H1 (cell line): ENCODE measurements around the gene C2. TPM values are rescaled to one million over a fixed set of nuclear protein-coding genes. Genes with fewer than 3 reads are reported as not detected.

Experiments used
- CTCF ChIA-PET: fragments of 300-600 bp; sonication (Branson Sonifier 250); formaldehyde crosslinking; loops from one replicate; lab custom pipeline; 2021; ENCODE audit not compliant: partially characterized antibody; lab: Charles Lee
- POLR2A ChIA-PET: fragments of 300-600 bp; sonication (Branson Sonifier 250); formaldehyde crosslinking; loops from one replicate; lab custom pipeline; 2021; ENCODE audit warnings: inconsistent platforms; ENCODE audit not compliant: partially characterized antibody; lab: Charles Lee
- DNase-seq, 2 experiments: peaks; one replicate each; pipeline versions ENCODE4 v3.0.0 to v3.0.0-alpha.2; 2010 to 2022; ENCODE audit warnings: low spot score in 2 of 2, low read depth in 1 of 2, mixed read lengths in 1 of 2
- FAIRE-seq: peaks from 2 replicates; lab custom pipeline; 2011; peaks lifted over from hg19 to GRCh38; lab: Jason Lieb, UNC
- H2AFZ ChIP-seq: 2 replicates; pipeline ENCODE4 v1.8.1; 2012; ENCODE audit warnings: low read length, inconsistent platforms
- H2AK5ac ChIP-seq: 2 replicates; pipeline ENCODE4 v1.6.1; 2013; ENCODE audit warnings: low read depth, low read length
- H2BK120ac ChIP-seq: replicated peaks from 2 replicates; pipeline ENCODE3; 2013; ENCODE audit warnings: low read depth, low read length, inconsistent platforms
- H2BK12ac ChIP-seq: 2 replicates; pipeline ENCODE4 v1.6.1; 2013; ENCODE audit warnings: low read depth, low read length
- H2BK15ac ChIP-seq: 2 replicates; pipeline ENCODE4 v1.6.1; 2013; ENCODE audit warnings: low read length
- H2BK20ac ChIP-seq: 2 replicates; pipeline ENCODE4 v1.6.1; 2013; ENCODE audit warnings: low read length
- H2BK5ac ChIP-seq: 2 replicates; pipeline ENCODE4 v1.6.1; 2013; ENCODE audit warnings: low read depth, low read length
- H3K14ac ChIP-seq: 2 replicates; pipeline ENCODE4 v1.6.1; 2013; ENCODE audit warnings: inconsistent platforms; ENCODE audit not compliant: insufficient read length
- H3K18ac ChIP-seq: 2 replicates; pipeline ENCODE4 v1.6.1; 2013; ENCODE audit warnings: low read length; ENCODE audit errors: extremely low read depth
- H3K23ac ChIP-seq: 2 replicates; pipeline ENCODE4 v1.6.1; 2013; ENCODE audit warnings: inconsistent platforms; ENCODE audit not compliant: insufficient read length
- H3K23me2 ChIP-seq: 2 replicates; pipeline ENCODE4 v1.6.1; 2013; ENCODE audit warnings: low read depth, low read length
- H3K27ac ChIP-seq: 2 replicates; pipeline ENCODE4 v1.6.1; 2011; ENCODE audit warnings: low read depth, low read length, inconsistent platforms
- H3K27me3 ChIP-seq, 4 experiments: replicated peaks in 1 of 4; 1 replicate in 1 of 4; 2 replicates in 3 of 4; pipeline versions ENCODE4 v1.6.1 to v1.8.1; 2011 to 2013; ENCODE audit warnings: low read length in 3 of 4, mild to moderate bottlenecking in 3 of 4, inconsistent platforms in 2 of 4, mixed read lengths in 2 of 4, moderate library complexity in 1 of 4; ENCODE audit not compliant: control insufficient read depth in 3 of 4, insufficient read depth in 3 of 4; ENCODE audit errors: extremely low read depth in 1 of 4
- H3K36me3 ChIP-seq, 4 experiments: 2 replicates each; pipeline versions ENCODE4 v1.6.1 to v1.8.1; 2011 to 2013; ENCODE audit warnings: mild to moderate bottlenecking in 4 of 4, low read length in 3 of 4, moderate library complexity in 2 of 4, control low read depth in 1 of 4, inconsistent platforms in 1 of 4; ENCODE audit not compliant: insufficient read depth in 4 of 4, control insufficient read depth in 2 of 4
- H3K4ac ChIP-seq: replicated peaks from 2 replicates; pipeline ENCODE3; 2013; ENCODE audit warnings: low read length, low read depth, mixed read lengths, inconsistent platforms; ENCODE audit not compliant: insufficient read length
- H3K4me1 ChIP-seq, 4 experiments: replicated peaks in 1 of 4; 1 replicate in 1 of 4; 2 replicates in 3 of 4; pipeline versions ENCODE4 v1.6.1 to v1.8.1; 2011 to 2013; ENCODE audit warnings: low read length in 3 of 4, inconsistent platforms in 2 of 4, mixed read lengths in 1 of 4; ENCODE audit not compliant: insufficient read depth in 4 of 4, control insufficient read depth in 3 of 4
- H3K4me2 ChIP-seq, 2 experiments: 2 replicates each; pipeline versions ENCODE4 v1.6.1 to v1.8.1; 2011 to 2013; ENCODE audit warnings: low read depth in 2 of 2, low read length in 2 of 2, control low read depth in 1 of 2, inconsistent platforms in 1 of 2, mild to moderate bottlenecking in 1 of 2; ENCODE audit not compliant: insufficient read depth in 1 of 2
- H3K4me3 ChIP-seq, 4 experiments: fragments of 200-600, 300-600 bp in 1 of 4; sonication (generic), shearing (Covaris generic), sonication (Bioruptor Twin) in 1 of 4; 2 replicates each; pipeline versions ENCODE4 v1.5.1 to v1.8.1; 2011 to 2016; ENCODE audit warnings: low read length in 4 of 4, low read depth in 3 of 4, control low read depth in 2 of 4, inconsistent platforms in 2 of 4, mild to moderate bottlenecking in 2 of 4, mixed read lengths in 1 of 4, moderate library complexity in 1 of 4; ENCODE audit not compliant: insufficient read depth in 2 of 4; ENCODE audit errors: extremely low read depth in 1 of 4
- H3K56ac ChIP-seq: replicated peaks from 2 replicates; pipeline ENCODE3; 2013; ENCODE audit warnings: low read depth, mild to moderate bottlenecking, mixed read lengths, low read length, inconsistent platforms; ENCODE audit not compliant: insufficient read length
- H3K79me1 ChIP-seq: 2 replicates; pipeline ENCODE4 v1.6.1; 2013; ENCODE audit warnings: low read depth, low read length, control low read depth
- H3K79me2 ChIP-seq, 2 experiments: 2 replicates each; pipeline versions ENCODE4 v1.6.1 to v1.8.1; 2012 to 2013; ENCODE audit warnings: low read length in 2 of 2, mild to moderate bottlenecking in 2 of 2, inconsistent platforms in 1 of 2; ENCODE audit not compliant: insufficient read depth in 2 of 2, control insufficient read depth in 1 of 2
- H3K9ac ChIP-seq, 4 experiments: replicated peaks in 1 of 4; 1 replicate in 1 of 4; 2 replicates in 3 of 4; pipeline versions ENCODE4 v1.6.1 to v1.8.1; 2011 to 2013; ENCODE audit warnings: low read depth in 3 of 4, low read length in 3 of 4, control low read depth in 2 of 4, mild to moderate bottlenecking in 2 of 4, moderate library complexity in 2 of 4, inconsistent platforms in 1 of 4; ENCODE audit errors: extremely low read depth in 1 of 4
- H3K9me3 ChIP-seq, 2 experiments: 2 replicates each; pipeline versions ENCODE4 v1.6.1 to v1.8.1; 2012 to 2013; ENCODE audit warnings: mild to moderate bottlenecking in 2 of 2, moderate library complexity in 2 of 2, control low read depth in 1 of 2, inconsistent platforms in 1 of 2, low read depth in 1 of 2, low read length in 1 of 2, mixed read lengths in 1 of 2; ENCODE audit not compliant: insufficient read depth in 2 of 2
- H4K20me1 ChIP-seq, 2 experiments: replicated peaks in 1 of 2; 2 replicates each; pipeline versions ENCODE3 to v1.8.1; 2011 to 2013; ENCODE audit warnings: inconsistent platforms in 2 of 2, low read length in 2 of 2, mild to moderate bottlenecking in 1 of 2; ENCODE audit not compliant: insufficient read depth in 2 of 2, control insufficient read depth in 1 of 2
- H4K5ac ChIP-seq: 2 replicates; pipeline ENCODE4 v1.6.1; 2013; ENCODE audit warnings: low read length, low read depth, mixed read lengths, inconsistent platforms; ENCODE audit not compliant: insufficient read length
- H4K8ac ChIP-seq: 2 replicates; pipeline ENCODE4 v1.8.0; 2013; ENCODE audit warnings: mild to moderate bottlenecking, moderate library complexity, low read length, inconsistent platforms; ENCODE audit not compliant: insufficient read depth; ENCODE audit errors: extremely low read depth
- H4K91ac ChIP-seq: replicated peaks from 2 replicates; pipeline ENCODE3; 2013; ENCODE audit warnings: low read length, mixed read lengths, inconsistent platforms; ENCODE audit not compliant: insufficient read length
- BCL11A ChIP-seq, 2 experiments: IDR thresholded peaks; one replicate each; pipeline ENCODE4 v1.6.1; 2011; ENCODE audit warnings: low read depth in 2 of 2, low read length in 2 of 2, mild to moderate bottlenecking in 2 of 2
- CHD1 ChIP-seq: IDR thresholded peaks from 2 replicates; pipeline ENCODE4 v1.6.1; 2012; ENCODE audit warnings: low read depth, low read length, improper control_type of control experiment
- FOSL1 ChIP-seq: IDR thresholded peaks from 2 replicates; pipeline ENCODE4 v1.6.1; 2011; ENCODE audit warnings: mild to moderate bottlenecking, low read depth, low read length, moderate library complexity; ENCODE audit not compliant: insufficient read depth
- HDAC2 ChIP-seq, 2 experiments: fragments of 300-600 bp in 1 of 2; sonication (generic) in 1 of 2; IDR thresholded peaks; 2 replicates each; pipeline ENCODE4 v1.6.1; 2011 to 2012; ENCODE audit warnings: low read depth in 2 of 2, low read length in 2 of 2, mild to moderate bottlenecking in 2 of 2, moderate library complexity in 2 of 2, borderline replicate concordance in 1 of 2, inconsistent platforms in 1 of 2
- JUN ChIP-seq: IDR thresholded peaks from 2 replicates; pipeline ENCODE4 v1.6.1; 2011; ENCODE audit warnings: low read depth, mild to moderate bottlenecking, improper control_type of control experiment, low read length
- POU5F1 ChIP-seq: IDR thresholded peaks from 2 replicates; pipeline ENCODE4 v1.6.1; 2011; ENCODE audit warnings: low read depth, mild to moderate bottlenecking, low read length, moderate library complexity
- WGBS, 2 experiments: shearing (Covaris generic) in 1 of 2; methylation state at CpG; one replicate each; pipeline versions ENCODE4 v1.1.6 to v1.1.7; 2013 to 2015; ENCODE audit warnings: low lambda C conversion rate in 2 of 2, mixed read lengths in 2 of 2, inconsistent platforms in 1 of 2, low coverage in 1 of 2, missing lambda C conversion rate in 1 of 2; ENCODE audit not compliant: insufficient replicate concordance in 2 of 2, insufficient coverage in 1 of 2, insufficient read length in 1 of 2; ENCODE audit errors: extremely low coverage in 1 of 2, missing lambda C conversion rate in 1 of 2; 5-methylcytosine and 5-hydroxymethylcytosine counted together
- polyA plus RNA-seq, 7 experiments: library from polyadenylated mRNA; depleted of rRNA in 3 of 7; stranded (reverse) in 5 of 7; unstranded in 2 of 7; fragments of >200 nt in 5 of 7; fragments of 200-250 nt in 2 of 7; gene quantifications; 1 replicate in 5 of 7; 2 replicates in 1 of 7; 4 replicates in 1 of 7; pipeline versions ENCODE4 v1.2.1 to v1.2.3, GENCODE V29; 2011 to 2013; ENCODE audit warnings: missing spikeins in 2 of 7, mixed read lengths in 2 of 7
- total RNA-seq: library from RNA; stranded (reverse); fragmentation: NEBNext Ultra II Directional; extraction: Animal tissue kit (Norgen Biotek cat#: 25700); gene quantifications from 2 replicates; pipeline ENCODE4 v1.2.1, GENCODE V29; 2021
- TF ChIP-seq, protein P1 (sequence below): IDR thresholded peaks from 2 replicates; pipeline ENCODE4 v1.6.1; 2012; ENCODE audit warnings: inconsistent platforms

The C2 gene
- total and polyA plus RNA-seq, 2 of the 8 experiments (the other 6 are each of a cell fraction or from before 2014, with no cell fraction given): 0.26 to 0.38 TPM

DNA sequence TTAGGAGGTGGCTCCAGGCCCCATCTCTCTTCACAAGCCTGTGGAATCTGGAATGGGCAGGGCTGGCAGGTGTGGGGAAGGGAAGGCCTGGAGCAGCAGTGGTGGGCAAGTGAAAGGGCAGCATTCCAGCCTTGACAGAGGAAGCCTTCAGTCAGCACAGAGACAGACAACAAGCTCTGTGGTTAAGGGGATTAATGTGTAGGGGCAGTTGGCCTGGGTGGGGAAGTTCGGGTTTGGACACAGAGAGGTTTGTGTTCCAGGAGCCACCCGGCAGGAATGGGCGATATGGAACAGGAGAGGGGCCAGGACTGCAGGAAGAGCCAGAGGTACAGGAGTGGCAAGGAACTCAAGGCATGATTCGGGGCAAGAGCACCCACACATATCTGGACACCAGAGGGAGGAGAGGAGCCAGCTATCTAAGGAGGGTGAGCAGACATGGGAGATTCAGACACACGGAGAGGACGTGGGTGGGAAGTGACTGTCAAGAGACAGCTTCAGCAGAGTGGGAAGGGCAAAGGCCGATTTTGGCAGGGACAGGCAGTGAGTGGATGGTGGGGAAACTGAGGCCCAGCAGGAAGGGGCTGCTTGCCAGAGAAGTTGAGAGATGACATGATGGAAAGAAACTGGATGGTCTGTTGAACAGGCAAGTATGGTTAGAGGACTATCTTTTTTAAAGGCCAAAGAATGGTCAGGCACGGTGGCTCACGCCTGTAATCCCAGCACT, 46.2 kb upstream of the C2 start:
- no peak overlapping the region for H4K91ac ChIP-seq
- H3K4ac ChIP-seq: no peak overlapping the region
- no peaks in the 10 kb centered on the region for H3K9me3 ChIP-seq
- no peaks in the 10 kb centered on the region for H3K23me2 ChIP-seq
- no peak for FAIRE-seq
- no peak overlapping the region for H2AK5ac ChIP-seq
- H3K79me2 ChIP-seq: no peaks in the 10 kb centered on the region
- H3K4me1 ChIP-seq: peaks cover 0 to 11% (median 0%) of the 10 kb centered on the region in 4 experiments; a peak in 1 of 7 replicates
- H3K18ac ChIP-seq: no peak overlapping the region
- H3K27ac ChIP-seq: no peak overlapping the region
- H3K27me3 ChIP-seq: no peaks in the 10 kb centered on the region
- WGBS, 2 experiments: 94% methylated on average over 9 of the region's 9 CpGs; no CpG with 5 or more reads in 1 of the 2 experiments
- no peak overlapping the region for H3K14ac ChIP-seq
- H3K4me2 ChIP-seq: no peak overlapping the region
- no peak overlapping the region for H3K9ac ChIP-seq
- POLR2A ChIA-PET: interaction anchor here (0.7 to 3.2 kb wide), 10 partner anchors 8 to 146 kb away, joined by 3 to 11 read pairs (median 6); partner anchors contain the start of gene NEU1
- no peak for DNase-seq
- H4K5ac ChIP-seq: no peak overlapping the region
- H2AFZ ChIP-seq: no peak overlapping the region
- H2BK5ac ChIP-seq: no peak overlapping the region
- H3K79me1 ChIP-seq: no peaks in the 10 kb centered on the region; the same call in 1 of the 2 replicates
- no peak overlapping the region for H2BK20ac ChIP-seq
- no peak overlapping the region for H2BK120ac ChIP-seq
- peaks cover 25 to 59% (median 49%) of the 10 kb centered on the region in 4 experiments for H3K36me3 ChIP-seq
- peaks cover 2 to 13% of the 10 kb centered on the region in 2 experiments for H4K20me1 ChIP-seq
- 0 out of 2 replicates have a peak overlapping the region, but pooled peaks have one; percentile 39 for H2BK12ac ChIP-seq
- no peak overlapping the region for H3K4me3 ChIP-seq
- H2BK15ac ChIP-seq: no peak overlapping the region
- no peak overlapping the region for H3K56ac ChIP-seq
- no peak overlapping the region for H3K23ac ChIP-seq
- no peak overlapping the region for H4K8ac ChIP-seq
- CTCF ChIA-PET: interaction anchor here (0.6 to 8.1 kb wide), 9 partner anchors 8 to 109 kb away, joined by 3 to 59 read pairs (median 6); partner anchors contain the start of gene EHMT2
- no peak for TF ChIP-seq POU5F1
- no peak for TF ChIP-seq FOSL1
- TF ChIP-seq, protein P1, sequence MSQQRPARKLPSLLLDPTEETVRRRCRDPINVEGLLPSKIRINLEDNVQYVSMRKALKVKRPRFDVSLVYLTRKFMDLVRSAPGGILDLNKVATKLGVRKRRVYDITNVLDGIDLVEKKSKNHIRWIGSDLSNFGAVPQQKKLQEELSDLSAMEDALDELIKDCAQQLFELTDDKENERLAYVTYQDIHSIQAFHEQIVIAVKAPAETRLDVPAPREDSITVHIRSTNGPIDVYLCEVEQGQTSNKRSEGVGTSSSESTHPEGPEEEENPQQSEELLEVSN: no peak
- no peak for TF ChIP-seq HDAC2 (IDR thresholded peaks at IDR 0.05; ENCODE audit: borderline replicate concordance in 1 of 2, low read depth in 2 of 2, low read length in 2 of 2)
- TF ChIP-seq CHD1: no peak
- no peak for TF ChIP-seq BCL11A (IDR thresholded peaks at IDR 0.05; ENCODE audit: low read depth in 2 of 2, low read length in 2 of 2)
- TF ChIP-seq JUN: no peak
